Upper lobe of left lung (tissue), 4 donors: Measurements from ENCODE around the gene BCKDHA.

ENCODE experiments used
- POLR2A ChIP-seq, 4 donors: fragments of 450-650 bp; IDR thresholded peaks; one replicate each; pipeline ENCODE4 v1.5.1; 2016 to 2017; ENCODE audit warnings: antibody characterized with exemption in 4 of 4, mild to moderate bottlenecking in 2 of 4
- POLR2AphosphoS5 ChIP-seq, 2 donors: sonication (generic); formaldehyde crosslinking; IDR thresholded peaks; one replicate each; pipeline ENCODE4 v1.5.1; 2017; ENCODE audit warnings: antibody characterized with exemption in 2 of 2
- TF ChIP-seq, protein P1 (sequence below), 6 experiments: fragments of 450-650 bp in 4 of 6; fragments of 200-600 bp in 2 of 6; sonication (generic) in 2 of 6; IDR thresholded peaks; one replicate each; pipeline ENCODE4 v1.5.1; 2016 to 2019; ENCODE audit warnings: antibody characterized with exemption in 6 of 6

DNA sequence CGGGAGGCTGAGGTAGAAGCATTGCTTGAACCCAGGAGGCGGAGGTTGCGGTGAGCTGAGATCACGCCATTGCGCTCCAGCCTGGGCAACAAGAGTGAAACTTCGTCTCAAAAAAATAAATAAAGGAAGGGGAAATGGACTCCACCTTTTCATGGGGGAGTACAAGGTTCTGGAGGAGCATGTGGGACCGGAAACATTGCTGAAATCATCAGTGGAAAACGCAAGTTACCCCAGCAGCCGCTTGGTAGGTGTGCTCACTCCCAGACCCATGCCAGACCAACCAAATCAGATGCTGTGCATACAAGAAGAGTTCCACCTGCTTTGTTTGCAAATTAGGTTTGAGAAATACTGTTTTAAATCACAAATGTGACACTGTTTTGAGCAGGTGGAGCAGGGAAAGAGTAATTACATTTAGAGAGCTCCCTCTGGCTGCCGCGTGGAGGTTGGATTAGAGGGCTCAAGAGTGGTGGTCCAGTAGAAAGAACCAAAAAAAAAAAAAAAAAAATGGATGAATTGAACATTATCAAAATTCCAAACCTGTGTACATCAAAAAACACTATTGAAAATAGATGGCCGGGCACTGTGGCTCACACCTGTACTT is 50.2 kb downstream of the BCKDHA start:
- no peak for TF ChIP-seq POLR2A (IDR thresholded peaks at IDR 0.05)
- TF ChIP-seq, protein P1, sequence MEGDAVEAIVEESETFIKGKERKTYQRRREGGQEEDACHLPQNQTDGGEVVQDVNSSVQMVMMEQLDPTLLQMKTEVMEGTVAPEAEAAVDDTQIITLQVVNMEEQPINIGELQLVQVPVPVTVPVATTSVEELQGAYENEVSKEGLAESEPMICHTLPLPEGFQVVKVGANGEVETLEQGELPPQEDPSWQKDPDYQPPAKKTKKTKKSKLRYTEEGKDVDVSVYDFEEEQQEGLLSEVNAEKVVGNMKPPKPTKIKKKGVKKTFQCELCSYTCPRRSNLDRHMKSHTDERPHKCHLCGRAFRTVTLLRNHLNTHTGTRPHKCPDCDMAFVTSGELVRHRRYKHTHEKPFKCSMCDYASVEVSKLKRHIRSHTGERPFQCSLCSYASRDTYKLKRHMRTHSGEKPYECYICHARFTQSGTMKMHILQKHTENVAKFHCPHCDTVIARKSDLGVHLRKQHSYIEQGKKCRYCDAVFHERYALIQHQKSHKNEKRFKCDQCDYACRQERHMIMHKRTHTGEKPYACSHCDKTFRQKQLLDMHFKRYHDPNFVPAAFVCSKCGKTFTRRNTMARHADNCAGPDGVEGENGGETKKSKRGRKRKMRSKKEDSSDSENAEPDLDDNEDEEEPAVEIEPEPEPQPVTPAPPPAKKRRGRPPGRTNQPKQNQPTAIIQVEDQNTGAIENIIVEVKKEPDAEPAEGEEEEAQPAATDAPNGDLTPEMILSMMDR (IDR thresholded peaks at IDR 0.05): no peak
- no peak for TF ChIP-seq POLR2AphosphoS5 (IDR thresholded peaks at IDR 0.05)
